ENCODE results near the gene SLC22A15. TPM values are rescaled to one million over a fixed set of nuclear protein-coding genes. Genes with fewer than 3 reads are reported as not detected.
"Not testable (repeated sequence)": the region's sequence is repeated elsewhere in the genome, so short reads cannot be mapped to it uniquely, and the experiment has no call there.

SLC22A15 gene
- polyA plus RNA-seq, 1 donor, result 0.62 TPM

GRCh38 chr1:115980998-115981993, 5.0 kb downstream of the SLC22A15 start:
- DNase-seq (ENCODE audit: low read depth), result no peak

- no peak for DNase-seq (ENCODE audit: low read depth)
Observed at GRCh38 chr1:115982400-115982799, 6.1 kb downstream of the SLC22A15 start.

- DNase-seq (ENCODE audit: low read depth), result no peak
Observed at GRCh38 chr1:115983584-115983983, 7.3 kb downstream of the SLC22A15 start.

GRCh38 chr1:115987623-115988022, 11.3 kb downstream of the SLC22A15 start:
- no peak for DNase-seq (ENCODE audit: low read depth)

GRCh38 chr1:115988953-115989352, 12.6 kb downstream of the SLC22A15 start:
- no peak for DNase-seq (ENCODE audit: low read depth)

GRCh38 chr1:115989699-115990098, 13.4 kb downstream of the SLC22A15 start:
- DNase-seq (ENCODE audit: low read depth), result no peak

- DNase-seq (ENCODE audit: low read depth), result no peak
Observed at GRCh38 chr1:115991909-115992308, 15.6 kb downstream of the SLC22A15 start.

GRCh38 chr1:115997921-115998320, 21.6 kb downstream of the SLC22A15 start:
- DNase-seq (ENCODE audit: low read depth), result not testable (repeated sequence)

GRCh38 chr1:116001739-116002487, 25.6 kb downstream of the SLC22A15 start:
- no peak for DNase-seq (ENCODE audit: low read depth)

- DNase-seq (ENCODE audit: low read depth), result no peak
Observed at GRCh38 chr1:116002781-116003420, 26.6 kb downstream of the SLC22A15 start.

GRCh38 chr1:116003823-116004222, 27.5 kb downstream of the SLC22A15 start:
- DNase-seq (ENCODE audit: low read depth), result no peak

GRCh38 chr1:116006486-116006964, 30.2 kb downstream of the SLC22A15 start:
- DNase-seq (ENCODE audit: low read depth), result no peak

GRCh38 chr1:116008656-116009390, 32.5 kb downstream of the SLC22A15 start:
- DNase-seq (ENCODE audit: low read depth), result no peak

GRCh38 chr1:116012716-116013115, 36.4 kb downstream of the SLC22A15 start:
- no peak for DNase-seq (ENCODE audit: low read depth)

- no peak for DNase-seq (ENCODE audit: low read depth)
Observed at GRCh38 chr1:116015679-116016078, 39.4 kb downstream of the SLC22A15 start.

GRCh38 chr1:116018007-116018406, 41.7 kb downstream of the SLC22A15 start:
- no peak for DNase-seq (ENCODE audit: low read depth)

GRCh38 chr1:116019653-116020253, 43.4 kb downstream of the SLC22A15 start:
- no peak for DNase-seq (ENCODE audit: low read depth)

GRCh38 chr1:116020668-116021272, 44.5 kb downstream of the SLC22A15 start:
- DNase-seq (ENCODE audit: low read depth), result no peak

GRCh38 chr1:116024626-116025025, 48.3 kb downstream of the SLC22A15 start:
- DNase-seq (ENCODE audit: low read depth), result no peak

- no peak for DNase-seq (ENCODE audit: low read depth)
Observed at GRCh38 chr1:116026631-116027030, 50.3 kb downstream of the SLC22A15 start.
